H4 (cell line): Measurements from ENCODE around the gene MPIG6B. TPM values are rescaled to one million over a fixed set of nuclear protein-coding genes. Genes with fewer than 3 reads are reported as not detected.

ENCODE experiments used
- DNase-seq: peaks from one replicate; pipeline ENCODE4 v3.0.0-alpha.2; 2015; ENCODE audit warnings: low spot score
- total RNA-seq: library from RNA; depleted of rRNA; stranded (reverse); fragments of >200 nt; shearing (Covaris generic); gene quantifications from 2 replicates; pipeline ENCODE4 v1.2.3, GENCODE V29; 2014

The MPIG6B gene
- total RNA-seq, 1 experiment from 2014 or later = not detected

DNA sequence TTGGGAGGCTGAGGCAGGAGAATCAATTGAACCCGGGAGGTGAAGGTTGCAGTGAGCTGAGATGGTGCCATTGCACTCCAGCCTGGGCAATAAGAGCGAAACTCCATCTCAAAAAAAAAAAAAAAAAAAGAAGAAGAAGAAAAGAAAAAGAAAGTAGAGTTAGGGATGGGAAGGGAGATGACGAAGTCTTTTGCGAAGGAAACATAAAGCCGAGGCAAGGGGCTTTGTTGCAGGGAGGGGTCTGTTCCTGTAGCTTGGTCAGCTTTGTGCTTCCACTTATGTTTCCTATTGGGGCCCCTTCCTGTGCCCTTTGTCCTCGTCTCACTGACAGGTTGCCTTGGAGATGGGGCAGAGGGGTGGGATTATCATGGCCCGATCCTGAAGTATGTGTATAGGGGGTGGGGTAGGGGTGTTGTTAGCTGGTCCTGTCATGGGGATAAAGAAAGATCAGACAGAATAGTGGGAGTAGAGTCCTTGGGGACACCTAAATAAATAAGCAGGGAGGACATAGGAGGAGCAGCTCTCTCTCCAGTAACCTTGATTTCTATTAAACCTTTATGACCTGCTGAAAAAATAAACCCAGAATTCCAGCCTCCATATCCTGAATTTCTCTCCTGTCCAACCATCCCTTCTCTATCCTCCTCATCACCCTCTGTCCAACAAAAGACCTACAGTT, 14.3 kb downstream of the MPIG6B start:
- DNase-seq = no peak

DNA sequence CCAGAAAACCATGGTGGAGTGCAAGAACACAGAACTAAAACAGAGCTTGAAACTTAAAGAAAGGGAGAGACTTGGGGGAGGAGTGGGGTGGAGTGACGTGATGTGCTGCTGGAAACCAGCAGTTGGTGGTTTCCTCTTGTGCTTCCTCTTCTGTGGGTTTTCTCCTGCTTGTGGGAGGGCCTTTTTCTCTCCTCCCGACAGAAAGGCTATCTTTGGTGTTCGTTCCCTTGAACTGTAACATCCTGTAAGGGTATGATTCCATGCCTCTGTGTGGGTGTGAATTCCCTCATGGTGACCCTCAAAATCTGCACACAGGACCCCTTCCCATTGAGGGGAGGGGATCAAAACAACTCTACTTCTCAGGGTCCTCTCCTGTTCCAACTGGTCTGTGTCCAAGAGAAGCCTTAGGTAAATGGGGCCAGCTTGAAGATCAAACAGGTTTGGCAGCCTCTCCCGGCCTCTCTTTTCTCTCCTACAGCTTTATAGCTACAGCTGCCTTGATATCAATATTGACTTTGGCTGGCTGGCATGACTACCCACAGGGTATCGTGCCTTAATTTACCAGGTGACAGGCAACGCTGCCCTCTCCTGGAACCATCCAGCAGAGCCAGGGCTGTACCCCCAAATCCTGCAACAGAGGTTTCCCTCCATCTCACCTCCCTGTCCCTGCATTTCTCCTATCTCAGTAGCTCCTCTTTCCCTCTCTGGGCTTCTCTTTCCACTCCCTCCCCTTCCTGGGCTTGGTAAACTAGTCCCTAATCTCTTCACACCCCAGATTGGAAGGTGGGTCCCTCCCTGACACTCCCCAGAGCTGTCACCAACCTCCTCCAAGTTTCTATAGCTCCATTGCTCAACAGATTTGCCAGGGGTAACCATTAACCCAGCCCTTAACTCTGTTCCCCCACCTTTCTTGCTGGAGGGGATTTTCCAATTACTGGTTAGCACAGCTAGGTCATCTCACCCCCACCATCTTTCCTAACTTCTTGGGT, 15.1 kb downstream of the MPIG6B start:
- peak; percentile 84 for DNase-seq

DNA sequence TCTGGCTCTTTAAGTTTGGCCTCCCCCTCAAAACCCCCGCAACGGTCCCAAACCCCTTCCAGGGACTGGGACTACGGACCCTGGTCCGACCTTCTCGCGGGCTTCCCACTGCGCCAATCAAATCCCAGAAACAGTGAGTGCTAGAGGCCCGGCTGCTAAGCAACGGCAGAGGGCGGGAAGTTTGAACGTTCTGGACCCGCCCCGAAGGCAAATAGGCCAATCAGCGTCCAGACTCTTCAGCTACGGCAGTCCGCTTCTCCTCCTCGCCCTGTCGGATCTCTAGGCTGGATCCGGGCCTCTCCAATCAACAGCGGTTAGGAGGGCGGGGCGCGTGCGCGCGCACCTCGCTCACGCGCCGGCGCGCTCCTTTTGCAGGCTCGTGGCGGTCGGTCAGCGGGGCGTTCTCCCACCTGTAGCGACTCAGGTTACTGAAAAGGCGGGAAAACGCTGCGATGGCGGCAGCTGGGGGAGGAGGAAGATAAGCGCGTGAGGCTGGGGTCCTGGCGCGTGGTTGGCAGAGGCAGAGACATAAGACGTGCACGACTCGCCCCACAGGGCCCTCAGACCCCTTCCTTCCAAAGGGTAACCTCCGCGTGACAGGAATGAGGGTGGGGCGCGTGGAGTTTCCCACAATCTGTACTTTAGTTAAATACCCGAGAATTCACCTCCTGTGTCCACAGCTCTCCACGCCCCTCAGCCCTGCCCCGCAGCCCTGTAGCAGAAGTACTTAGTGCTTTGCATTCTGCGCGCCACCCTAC, 16.6 kb downstream of the MPIG6B start, which contains the start of gene MSH5:
MSH5 (plus strand) TSS at position 367 of the 758 bp plus-strand sequence. CDS start 462 bp downstream, outside the sequence.
- DNase-seq = peak; percentile 98

DNA sequence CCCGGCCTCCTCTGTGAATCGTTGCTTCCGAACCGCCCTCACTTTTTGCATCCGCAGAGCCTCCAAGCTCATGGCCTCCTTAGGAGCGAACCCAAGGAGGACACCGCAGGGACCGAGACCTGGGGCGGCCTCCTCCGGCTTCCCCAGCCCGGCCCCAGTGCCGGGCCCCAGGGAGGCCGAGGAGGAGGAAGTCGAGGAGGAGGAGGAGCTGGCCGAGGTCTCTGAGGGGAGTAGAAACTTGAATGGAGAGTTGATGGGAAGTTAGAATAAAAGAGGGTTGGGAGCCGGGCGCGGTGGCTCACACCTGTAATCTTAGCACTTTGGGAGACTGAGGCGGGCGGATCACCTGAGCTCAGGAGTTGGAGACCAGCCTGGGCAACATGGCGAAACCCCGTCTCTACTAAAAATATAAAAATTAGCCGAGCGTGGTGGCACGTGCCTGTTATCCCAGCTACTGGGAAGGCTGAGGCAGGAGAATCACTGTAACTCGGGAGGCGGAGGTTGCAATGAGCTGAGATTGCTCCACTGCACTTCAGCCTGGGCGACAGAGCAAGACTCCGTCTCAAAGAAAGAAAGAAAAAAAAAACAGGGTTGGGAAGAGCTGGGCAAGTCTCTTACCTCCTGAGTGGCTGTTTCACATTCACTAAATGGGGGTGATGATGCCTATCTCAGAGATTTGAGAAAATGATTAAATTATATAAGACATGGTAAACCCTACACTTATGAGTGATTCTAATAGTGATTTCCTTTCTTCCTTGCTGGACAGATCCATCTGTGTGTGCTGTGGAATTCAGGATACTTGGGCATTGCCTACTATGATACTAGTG, 17.4 kb downstream of the MPIG6B start:
- no peak for DNase-seq

DNA sequence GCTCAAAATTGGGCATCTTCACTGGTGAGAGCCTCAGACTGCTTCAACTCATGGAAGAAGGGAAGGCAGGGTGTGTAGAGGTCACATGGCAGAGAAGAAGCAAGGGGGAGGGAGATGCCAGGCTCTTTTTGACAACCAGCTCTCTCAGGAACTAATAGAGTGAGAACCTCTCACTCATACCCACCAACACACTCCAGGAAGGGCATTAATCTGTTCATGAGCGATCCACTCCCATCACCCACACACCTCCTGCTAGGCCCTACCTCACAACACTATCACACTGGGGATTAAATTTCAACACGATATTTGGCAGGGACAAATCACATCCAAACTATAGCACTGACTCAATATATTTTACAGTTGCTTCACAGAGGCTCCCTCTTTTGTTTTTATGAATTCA, 18.6 kb downstream of the MPIG6B start:
- DNase-seq = no peak

DNA sequence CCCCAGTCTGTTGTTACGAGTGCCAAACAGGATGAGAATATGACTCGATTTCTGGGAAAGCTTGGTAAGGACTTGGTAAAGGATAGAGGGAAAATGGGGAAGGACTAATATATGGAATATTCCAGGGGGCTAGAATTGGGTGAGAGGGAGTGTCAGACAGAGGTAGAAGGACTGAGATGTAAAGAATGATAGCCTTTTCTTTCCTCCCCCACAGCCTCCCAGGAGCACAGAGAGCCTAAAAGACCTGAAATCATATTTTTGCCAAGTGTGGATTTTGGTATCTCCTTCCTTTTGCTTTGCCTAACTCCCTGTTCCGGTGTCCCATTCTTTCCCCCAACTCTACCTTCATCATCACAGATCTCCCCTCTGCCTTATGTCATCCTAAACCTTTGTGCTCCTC, 19.7 kb downstream of the MPIG6B start:
- DNase-seq = no peak

DNA sequence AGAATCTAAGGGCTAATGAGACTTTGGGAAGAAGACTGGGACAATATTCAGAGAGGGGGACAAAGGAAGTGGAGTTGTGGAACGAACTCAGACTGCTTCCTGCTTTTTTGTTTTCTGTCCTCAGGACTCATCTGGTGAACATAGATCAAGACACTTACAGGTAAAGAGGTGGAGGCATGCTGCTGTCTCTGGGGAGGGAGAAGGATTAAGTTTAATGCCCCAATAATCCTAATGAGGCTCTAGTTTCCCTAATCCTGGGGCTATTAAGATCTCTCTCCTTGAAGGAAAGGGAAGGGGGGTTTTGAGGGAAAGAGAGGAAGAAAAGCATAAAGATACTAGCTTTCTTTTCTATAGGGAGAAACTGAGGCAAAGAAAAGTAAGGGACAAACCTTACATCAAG, 21.2 kb downstream of the MPIG6B start:
- DNase-seq = no peak

DNA sequence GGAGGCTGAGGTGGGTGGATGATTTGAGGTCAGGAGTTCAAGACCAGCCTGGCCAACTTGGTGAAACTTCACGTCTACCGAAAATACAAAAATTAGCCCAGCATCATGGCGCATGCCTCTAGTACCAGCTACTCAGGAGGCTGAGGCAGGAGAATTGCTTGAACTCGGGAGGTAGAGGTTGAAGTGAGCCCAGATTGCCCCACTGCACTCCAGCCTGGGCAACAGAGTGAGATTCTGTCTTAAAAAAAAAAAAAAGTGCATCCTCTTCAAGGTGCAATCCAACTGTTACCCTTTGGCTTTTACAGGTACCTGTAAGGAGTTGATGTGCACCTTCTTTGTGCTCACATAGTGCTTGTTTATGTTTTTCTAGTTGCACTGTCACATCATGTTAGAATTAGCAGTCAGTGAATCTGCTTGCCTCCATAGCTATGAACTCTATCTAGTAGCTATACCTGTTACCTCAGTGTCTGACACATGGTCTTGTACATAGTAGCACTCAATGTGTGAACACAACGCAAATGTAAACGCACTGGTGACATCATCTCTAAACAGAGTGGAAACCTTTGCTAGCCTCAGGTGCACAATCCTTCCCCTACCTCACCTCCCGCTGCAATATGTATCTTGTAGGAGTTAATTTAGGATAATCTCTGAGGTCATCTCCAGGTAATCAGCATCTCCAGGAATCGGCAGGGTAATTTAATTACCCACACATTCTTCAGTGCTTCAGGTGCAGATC, 26.3 kb downstream of the MPIG6B start:
- no peak for DNase-seq

DNA sequence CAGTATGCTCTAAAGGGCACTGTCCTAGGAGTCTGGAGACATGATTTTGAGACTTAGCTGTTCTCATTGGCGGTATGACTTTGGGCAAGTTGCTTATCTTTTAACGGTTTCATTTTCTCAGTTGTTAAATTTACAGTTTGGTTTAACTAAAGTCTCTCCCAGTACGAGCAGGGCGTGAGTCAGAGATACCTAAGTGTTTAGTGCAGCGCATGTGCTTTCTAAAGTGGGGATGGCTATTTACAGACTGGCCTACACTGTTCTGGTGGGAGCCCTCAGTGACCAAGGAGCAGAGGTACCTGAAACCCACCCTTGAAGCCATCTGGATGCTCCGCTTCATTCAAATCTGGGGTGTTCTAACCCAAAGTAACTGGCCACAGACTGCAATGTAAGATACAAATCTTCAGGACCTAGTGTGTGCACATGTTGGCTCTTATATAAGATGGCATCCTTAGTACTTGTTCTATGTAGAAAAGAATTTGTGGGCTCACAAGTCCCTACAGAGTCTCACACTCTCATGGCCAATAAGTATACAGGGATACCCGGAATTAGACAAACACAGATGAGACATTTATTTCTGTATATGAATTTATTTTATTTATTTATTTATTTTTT, 27.3 kb downstream of the MPIG6B start:
- DNase-seq = peak; percentile 52

DNA sequence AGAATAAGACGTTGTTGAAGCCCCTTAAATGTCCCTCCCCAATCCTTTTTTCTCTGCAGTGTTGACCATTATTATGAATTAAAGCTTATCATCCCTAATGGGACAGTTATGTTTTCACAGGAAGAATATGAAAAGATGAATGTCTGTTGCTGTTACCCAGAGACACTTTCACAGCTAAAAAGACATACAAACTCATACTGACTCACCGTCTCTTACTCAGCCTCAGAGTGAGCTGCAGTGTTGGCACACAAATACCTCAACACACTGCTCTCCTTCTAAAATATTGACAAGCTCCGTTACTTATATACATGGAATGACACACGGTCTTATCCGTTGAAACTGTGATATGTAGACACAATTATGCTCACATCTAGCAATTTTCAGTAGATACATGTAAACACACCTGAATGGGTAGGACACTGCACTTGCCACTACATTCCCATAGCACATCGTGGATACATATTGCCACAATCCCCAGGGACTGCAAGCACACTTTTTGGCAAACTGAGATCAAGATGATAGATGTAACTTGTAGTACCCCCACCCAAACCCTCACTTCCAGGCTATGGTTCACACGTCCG, 29.7 kb downstream of the MPIG6B start:
- DNase-seq = no peak

DNA sequence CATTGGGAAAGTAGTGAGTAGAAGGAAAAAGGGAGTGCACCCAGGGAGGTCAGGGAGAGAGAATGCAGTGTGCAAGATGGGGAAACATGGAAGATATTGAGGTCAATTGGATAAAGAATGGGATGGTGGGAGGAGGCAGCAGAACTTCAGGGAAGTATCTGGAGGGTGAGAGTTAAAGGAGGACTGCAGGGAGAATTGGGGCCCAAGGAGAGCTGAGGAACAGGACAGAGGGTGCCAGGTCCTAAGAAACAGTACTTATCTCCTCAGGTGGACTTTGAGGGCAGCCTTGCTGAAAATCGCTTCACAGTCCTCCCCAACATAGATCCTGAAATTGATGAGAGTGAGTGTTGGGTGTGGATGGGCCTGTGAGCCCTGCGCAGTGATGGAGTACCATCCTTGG, 35.1 kb downstream of the MPIG6B start:
- no peak for DNase-seq

DNA sequence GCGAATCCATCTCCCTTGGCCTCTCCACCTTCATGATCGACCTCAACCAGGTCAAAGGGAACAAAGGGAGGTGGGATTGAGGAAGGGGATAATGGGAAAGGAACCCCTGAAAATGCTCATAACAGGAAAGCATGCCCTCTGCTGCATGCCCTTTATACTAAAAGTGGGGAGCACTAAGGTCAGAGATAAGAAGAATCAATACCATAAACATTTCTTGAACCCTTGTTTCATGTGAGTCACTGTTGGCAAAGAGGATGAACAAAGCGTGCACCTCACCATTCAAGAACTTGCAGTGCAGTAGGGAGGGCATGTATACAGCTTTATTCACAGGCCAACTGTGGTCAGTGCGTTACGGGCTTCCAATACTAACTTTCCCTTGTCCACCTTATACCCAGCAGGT, 37.6 kb downstream of the MPIG6B start:
- DNase-seq = no peak

DNA sequence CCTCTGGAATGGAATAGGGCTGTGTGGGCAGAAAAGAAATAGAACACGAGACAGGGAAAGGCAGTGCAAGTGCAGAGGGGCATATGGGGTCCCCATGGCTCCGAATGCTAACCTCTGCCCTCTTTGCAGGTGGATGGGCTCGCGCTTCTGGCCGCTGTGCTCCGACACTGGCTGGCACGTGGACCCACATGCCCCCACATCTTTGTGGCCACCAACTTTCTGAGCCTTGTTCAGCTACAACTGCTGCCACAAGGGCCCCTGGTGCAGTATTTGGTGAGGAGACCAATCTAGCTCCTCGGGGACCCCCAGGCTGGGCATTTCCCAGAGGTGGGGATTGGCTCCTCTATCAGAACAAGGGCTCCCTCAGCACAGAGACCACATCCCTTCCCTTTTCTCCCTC, 38.2 kb downstream of the MPIG6B start:
- DNase-seq = no peak

DNA sequence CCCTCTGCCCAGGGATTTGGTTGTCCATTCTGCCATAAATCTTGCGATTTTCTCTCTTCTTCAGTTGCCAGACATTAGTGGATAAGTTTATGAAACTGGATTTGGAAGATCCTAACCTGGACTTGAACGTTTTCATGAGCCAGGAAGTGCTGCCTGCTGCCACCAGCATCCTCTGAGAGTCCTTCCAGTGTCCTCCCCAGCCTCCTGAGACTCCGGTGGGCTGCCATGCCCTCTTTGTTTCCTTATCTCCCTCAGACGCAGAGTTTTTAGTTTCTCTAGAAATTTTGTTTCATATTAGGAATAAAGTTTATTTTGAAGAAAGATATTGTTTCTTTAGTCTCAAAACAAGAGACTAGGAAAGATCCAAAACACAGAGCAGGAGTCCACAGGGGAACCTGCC, 39.2 kb downstream of the MPIG6B start, which contains the start of gene SAPCD1:
SAPCD1 (plus strand) TSS at position 301 of the 400 bp plus-strand sequence. CDS start 399 bp downstream, outside the sequence.
- no peak for DNase-seq

DNA sequence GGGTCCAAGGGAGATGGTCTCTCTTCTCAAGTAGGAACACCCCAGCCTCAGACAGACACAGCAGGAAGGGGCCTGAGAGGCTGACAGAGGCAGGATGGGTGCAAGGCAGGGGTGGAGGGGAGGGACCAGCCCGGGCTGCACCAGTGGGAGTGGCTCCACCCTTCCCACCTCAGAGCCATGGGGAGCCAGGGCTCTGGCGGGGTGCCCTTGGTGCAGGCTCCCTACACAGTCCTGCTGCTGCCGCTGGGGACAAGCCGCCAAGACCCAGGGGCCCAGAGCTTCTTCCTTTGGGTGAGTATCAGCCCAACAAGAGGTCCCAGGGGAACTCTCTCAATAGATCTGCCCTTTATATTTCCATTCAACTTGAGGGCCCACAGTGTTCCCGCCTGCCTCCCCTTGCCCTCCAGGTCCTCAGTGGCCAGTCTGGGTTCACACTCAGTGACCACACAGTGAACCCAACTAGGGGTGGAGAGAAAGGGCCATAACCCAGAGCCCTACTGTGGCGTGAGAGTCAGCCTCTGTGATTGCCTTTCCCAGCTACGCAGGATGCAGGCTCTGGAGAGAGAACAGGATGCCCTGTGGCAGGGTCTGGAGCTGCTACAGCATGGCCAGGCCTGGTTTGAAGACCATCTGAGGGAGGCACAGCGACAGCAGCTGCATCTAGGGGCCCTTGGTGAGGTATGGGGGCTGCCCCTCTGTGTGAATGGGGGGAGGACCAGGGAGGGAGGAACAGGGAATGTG, 39.9 kb downstream of the MPIG6B start:
- no peak for DNase-seq

DNA sequence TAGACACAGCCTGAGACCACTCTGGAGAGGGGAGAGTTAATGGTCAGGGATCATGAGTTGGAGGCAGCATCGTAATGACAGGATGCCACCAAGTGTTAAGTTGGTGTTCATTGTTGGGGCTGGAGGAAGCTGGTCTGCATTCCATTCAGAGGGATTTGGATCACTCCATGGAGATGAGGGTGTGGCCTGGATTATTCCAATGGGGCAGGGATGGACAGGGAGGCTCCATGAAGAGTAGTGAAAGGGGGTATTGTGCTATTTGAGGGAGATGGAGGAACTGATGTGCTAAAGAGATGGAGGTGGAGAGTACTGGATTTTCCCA, 40.4 kb downstream of the MPIG6B start:
- DNase-seq = no peak

DNA sequence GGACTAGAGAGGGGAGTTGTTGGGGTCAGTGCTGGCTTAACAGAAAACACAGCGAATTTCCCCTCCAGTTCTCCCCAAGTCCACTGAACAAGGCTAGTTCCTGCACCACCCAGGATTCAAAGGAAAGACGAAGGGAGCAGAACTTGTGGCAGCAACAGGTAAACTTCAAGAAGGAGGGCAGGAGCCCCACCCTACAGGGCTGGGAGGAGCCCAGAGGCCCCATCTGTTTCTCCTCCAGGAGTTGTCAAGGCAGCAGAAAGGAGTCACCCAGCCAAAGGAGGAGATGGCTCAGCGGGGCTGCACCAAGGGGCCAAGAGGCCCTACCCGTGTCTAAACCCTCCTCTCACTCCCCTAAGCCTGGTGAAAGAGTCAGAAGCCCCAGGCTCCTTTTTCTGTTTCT, 41.0 kb downstream of the MPIG6B start:
- no peak for DNase-seq

DNA sequence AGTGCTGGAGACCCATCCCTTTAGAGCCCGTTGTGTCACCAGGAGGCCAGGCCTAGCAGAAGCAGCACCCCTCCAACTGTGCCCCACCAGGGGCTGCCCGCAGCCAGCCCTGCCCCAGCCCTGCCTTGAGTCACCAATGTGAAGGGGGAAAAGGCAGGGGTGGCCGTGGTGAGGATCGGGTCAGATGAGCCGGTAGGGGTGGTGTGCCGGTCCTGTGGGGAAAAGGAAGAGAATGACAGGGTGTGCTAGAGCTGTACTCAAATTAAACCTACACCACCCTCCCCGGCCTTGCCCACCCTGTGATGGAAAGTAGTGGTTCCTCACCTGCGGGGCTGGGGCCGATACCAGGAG, 42.4 kb downstream of the MPIG6B start:
- DNase-seq = no peak
